Skin of body (tissue), 2 donors: ENCODE data around the gene ASGR2. TPM values are rescaled to one million over a fixed set of nuclear protein-coding genes. Genes with fewer than 3 reads are reported as not detected.
"Not testable (repeated sequence)": the region's sequence is repeated elsewhere in the genome, so short reads cannot be mapped to it uniquely, and the experiment has no call there.

Experiments used
- DNase-seq: peaks from one replicate; lab custom pipeline; 2025; lab: John Stamatoyannopoulos, UW
- total RNA-seq: library from RNA; depleted of rRNA; stranded (reverse); fragments of >200 nt; gene quantifications from one replicate; pipeline ENCODE4 v1.2.3, GENCODE V29; 2014

ASGR2 gene
- total RNA-seq, 1 donor from 2014 or later: 0.39 TPM

- not testable (repeated sequence) for DNase-seq
These were observed 13.8 kb downstream of the ASGR2 start for GRCh38 chr17:7100641-7101379.

GRCh38 chr17:7098802-7099459, 15.7 kb downstream of the ASGR2 start:
- no peak for DNase-seq

- no peak for DNase-seq
These were observed 16.7 kb downstream of the ASGR2 start for GRCh38 chr17:7097940-7098339.

GRCh38 chr17:7095625-7096024, 19.0 kb downstream of the ASGR2 start:
- DNase-seq: no peak

- no peak for DNase-seq
These were observed 20.0 kb downstream of the ASGR2 start for GRCh38 chr17:7094652-7095019.

- not testable (repeated sequence) for DNase-seq
These were observed 23.2 kb downstream of the ASGR2 start for GRCh38 chr17:7091311-7092005.

- not testable (repeated sequence) for DNase-seq
These were observed 25.1 kb downstream of the ASGR2 start for GRCh38 chr17:7089570-7089969.

GRCh38 chr17:7088442-7088841, 26.2 kb downstream of the ASGR2 start:
- not testable (repeated sequence) for DNase-seq

- DNase-seq: no peak
These were observed 30.5 kb downstream of the ASGR2 start for GRCh38 chr17:7084088-7084487.

- no peak for DNase-seq
These were observed 31.0 kb downstream of the ASGR2 start for GRCh38 chr17:7083592-7083991.

- DNase-seq: no peak
These were observed 33.1 kb downstream of the ASGR2 start for GRCh38 chr17:7081341-7082062.

GRCh38 chr17:7080456-7081041, 34.1 kb downstream of the ASGR2 start:
- no peak for DNase-seq

- DNase-seq: no peak
These were observed 34.8 kb downstream of the ASGR2 start, which contains the start of gene CLEC10A for GRCh38 chr17:7079581-7080455. CLEC10A (minus strand) TSS chr17:7080251; CDS start chr17:7078812, 1,439 bp downstream.

GRCh38 chr17:7078711-7079110, 35.9 kb downstream of the ASGR2 start:
- DNase-seq: no peak

GRCh38 chr17:7077911-7078546, 36.6 kb downstream of the ASGR2 start:
- no peak for DNase-seq

GRCh38 chr17:7074931-7075330, 39.7 kb downstream of the ASGR2 start:
- DNase-seq: no peak

- DNase-seq: no peak
These were observed 42.2 kb downstream of the ASGR2 start for GRCh38 chr17:7072406-7072805.

GRCh38 chr17:7070712-7071111, 43.9 kb downstream of the ASGR2 start:
- DNase-seq: no peak

GRCh38 chr17:7068268-7068667, 46.4 kb downstream of the ASGR2 start:
- DNase-seq: no peak

- DNase-seq: no peak
These were observed 47.4 kb downstream of the ASGR2 start for GRCh38 chr17:7067198-7067597.
